PC-9 (cell line): ENCODE data around the gene KRTAP10-11. TPM values are rescaled to one million over a fixed set of nuclear protein-coding genes. Genes with fewer than 3 reads are reported as not detected.

ENCODE experiments used
- BruUV-seq: library from RNA; stranded (reverse); fragments of 400-500 nt; replicated peaks from 2 replicates; lab custom pipeline; 2021; lab: Mats Ljungman, UMichigan
- CTCF ChIA-PET: fragments of 300-600 bp; sonication (Branson Sonifier 250); formaldehyde crosslinking; loops from one replicate; lab custom pipeline; 2022; ENCODE audit warnings: antibody characterized with exemption; lab: Charles Lee
- POLR2A ChIA-PET: fragments of 300-600 bp; sonication (Branson Sonifier 250); formaldehyde crosslinking; loops from one replicate; lab custom pipeline; 2022; ENCODE audit warnings: antibody characterized with exemption; ENCODE audit not compliant: unreplicated experiment; lab: Charles Lee
- DNase-seq, 2 experiments: peaks; one replicate each; pipeline versions ENCODE4 v3.0.0 to v3.0.0-alpha.2; 2015 to 2022; ENCODE audit warnings: mixed read lengths in 1 of 2
- H2AFZ ChIP-seq: fragments of 200-600 bp; sonication (generic); 2 replicates; pipeline ENCODE4 v1.8.1; 2017; ENCODE audit warnings: antibody characterized with exemption
- H3F3A ChIP-seq: fragments of 200-600 bp; sonication (generic); 2 replicates; pipeline ENCODE4 v1.8.1; 2017; ENCODE audit warnings: antibody characterized with exemption, mild to moderate bottlenecking, low read depth; ENCODE audit not compliant: insufficient read depth
- H3K27ac ChIP-seq: fragments of 200-600 bp; sonication (generic); 2 replicates; pipeline ENCODE4 v1.6.1; 2016; ENCODE audit warnings: mixed run types
- H3K27me3 ChIP-seq: fragments of 200-600 bp; sonication (generic); 2 replicates; pipeline ENCODE4 v1.6.1; 2016; ENCODE audit warnings: low read depth, mixed run types; ENCODE audit not compliant: insufficient read depth
- H3K36me3 ChIP-seq: fragments of 200-600 bp; sonication (generic); 2 replicates; pipeline ENCODE4 v1.6.1; 2016; ENCODE audit warnings: low read depth, mixed run types
- H3K4me1 ChIP-seq: fragments of 200-600 bp; sonication (generic); replicated peaks from 2 replicates; pipeline ENCODE4 v1.6.1; 2016; ENCODE audit warnings: mixed run types; ENCODE audit not compliant: insufficient read depth
- H3K4me2 ChIP-seq: fragments of 200-600 bp; sonication (generic); 2 replicates; pipeline ENCODE4 v1.6.1; 2017; ENCODE audit warnings: mixed run types
- H3K4me3 ChIP-seq: fragments of 200-600 bp; sonication (generic); 2 replicates; pipeline ENCODE4 v1.6.1; 2016; ENCODE audit warnings: mixed run types
- H3K79me2 ChIP-seq: fragments of 200-600 bp; sonication (generic); 2 replicates; pipeline ENCODE4 v1.6.1; 2017; ENCODE audit warnings: low read depth, mixed run types
- H3K9me2 ChIP-seq: fragments of 200-600 bp; sonication (generic); 2 replicates; pipeline ENCODE4 v1.8.1; 2017; ENCODE audit warnings: mild to moderate bottlenecking; ENCODE audit not compliant: insufficient read depth
- H3K9me3 ChIP-seq: fragments of 200-600 bp; sonication (generic); 2 replicates; pipeline ENCODE4 v1.8.1; 2016; ENCODE audit warnings: low read depth; ENCODE audit not compliant: insufficient read depth
- H4K20me1 ChIP-seq: fragments of 200-600 bp; sonication (generic); 2 replicates; pipeline ENCODE4 v1.8.1; 2017; ENCODE audit not compliant: insufficient read depth
- CTCF ChIP-seq: fragments of 200-600 bp; sonication (generic); conservative IDR thresholded peaks from 2 replicates; pipeline ENCODE4 v1.6.1; 2017; ENCODE audit warnings: mixed run types, antibody characterized with exemption, mild to moderate bottlenecking, moderate library complexity
- EZH2 ChIP-seq: fragments of 200-600 bp; sonication (generic); IDR thresholded peaks from 2 replicates; pipeline ENCODE4 v1.8.0; 2017; ENCODE audit warnings: antibody characterized with exemption, low read depth
- intact Hi-C: fragments of 100-400 bp; cut with micrococcal nuclease; formaldehyde crosslinking; loops from one replicate; pipeline ENCODE4 v1.10.0; 2022; ENCODE audit not compliant: unreplicated experiment
- total RNA-seq: library from RNA; stranded (reverse); gene quantifications from 2 replicates; pipeline ENCODE4 v1.2.3, GENCODE V29; 2021

Gene KRTAP10-11
- total RNA-seq, 1 experiment from 2014 or later = not detected

- TF ChIP-seq EZH2 (no peak), CTCF (no peak)
- CTCF ChIA-PET = no interaction called here
Measured at GRCh38 chr21:44695184-44695583, 49.0 kb downstream of the KRTAP10-11 start.

GRCh38 chr21:44695641-44696040 lies 49.4 kb downstream of the KRTAP10-11 start:
- BruUV-seq = no TSS peak
- Histone ChIP-seq H3K9me3 (peaks cover 7% of the 10 kb centered on the region; the same call in 1 of the 2 replicates), H2AFZ (no peak overlapping the region), H3K27me3 (peaks cover 63% of the 10 kb centered on the region), H4K20me1 (no peaks in the 10 kb centered on the region), H3K4me3 (no peak overlapping the region), H3K27ac (no peak overlapping the region), H3K4me2 (no peak overlapping the region), H3K36me3 (no peaks in the 10 kb centered on the region), H3F3A (no peaks in the 10 kb centered on the region), H3K79me2 (no peaks in the 10 kb centered on the region), H3K4me1 (no peaks in the 10 kb centered on the region), H3K9me2 (no peaks in the 10 kb centered on the region)
- CTCF ChIA-PET = no interaction called here
- POLR2A ChIA-PET = no interaction called here
- no peak for DNase-seq
- TF ChIP-seq CTCF = no peak
- TF ChIP-seq EZH2 = no peak
- intact Hi-C loops = no loop called here

More at GRCh38 chr21:44695184-44695583, 49.0 kb downstream of the KRTAP10-11 start:
- POLR2A ChIA-PET = no interaction called here
- peaks cover 7% of the 10 kb centered on the region; the same call in 1 of the 2 replicates for H3K9me3 ChIP-seq
- H3K36me3 ChIP-seq = no peaks in the 10 kb centered on the region
- intact Hi-C loops = no loop called here
- peaks cover 63% of the 10 kb centered on the region for H3K27me3 ChIP-seq
- H3K4me1 ChIP-seq = no peaks in the 10 kb centered on the region
- no peaks in the 10 kb centered on the region for H3F3A ChIP-seq
- H3K4me2 ChIP-seq = no peak overlapping the region
- BruUV-seq = no TSS peak
- H4K20me1 ChIP-seq = no peaks in the 10 kb centered on the region
- H3K9me2 ChIP-seq = no peaks in the 10 kb centered on the region
- no peaks in the 10 kb centered on the region for H3K79me2 ChIP-seq
- no peak overlapping the region for H2AFZ ChIP-seq
- H3K4me3 ChIP-seq = no peak overlapping the region
- no peak for DNase-seq
- no peak overlapping the region for H3K27ac ChIP-seq

GRCh38 chr21:44696572-44696971 lies 50.4 kb downstream of the KRTAP10-11 start:
- H3K4me3 ChIP-seq = no peak overlapping the region
- TF ChIP-seq CTCF (no peak), EZH2 (no peak)
- no peak overlapping the region for H3K27ac ChIP-seq
- no peaks in the 10 kb centered on the region for H3K36me3 ChIP-seq
- ChIA-PET POLR2A (no interaction called here), CTCF (interaction anchor here (0.6 kb wide), 1 partner anchor 235 kb away, joined by 4 read pairs; no protein-coding TSS in a partner anchor)
- H4K20me1 ChIP-seq = no peaks in the 10 kb centered on the region
- H3K4me1 ChIP-seq = no peaks in the 10 kb centered on the region
- no peak for DNase-seq
- peaks cover 7% of the 10 kb centered on the region; the same call in 1 of the 2 replicates for H3K9me3 ChIP-seq
- no peaks in the 10 kb centered on the region for H3K79me2 ChIP-seq
- H2AFZ ChIP-seq = no peak overlapping the region
- no peaks in the 10 kb centered on the region for H3F3A ChIP-seq
- no TSS peak for BruUV-seq
- H3K9me2 ChIP-seq = no peaks in the 10 kb centered on the region
- no peak overlapping the region for H3K4me2 ChIP-seq
- intact Hi-C loops = no loop called here
- H3K27me3 ChIP-seq = peaks cover 63% of the 10 kb centered on the region

Other genes starting within 250 kb of the KRTAP10-11 start
- gene LRRC3, start 190.9 kb upstream of the KRTAP10-11 start, total RNA-seq = 0.35 and 0.48 TPM in 2 replicates
- not detected in 2 replicates for gene KRTAP10-1, start 106.2 kb upstream of the KRTAP10-11 start, total RNA-seq
- gene KRTAP10-2, start 94.9 kb upstream of the KRTAP10-11 start, total RNA-seq = not detected in 2 replicates
- not detected in 2 replicates for gene KRTAP10-3, start 87.6 kb upstream of the KRTAP10-11 start, total RNA-seq
- not detected in 2 replicates for gene KRTAP10-4, start 72.7 kb upstream of the KRTAP10-11 start, total RNA-seq
- gene KRTAP10-5, start 65.8 kb upstream of the KRTAP10-11 start, total RNA-seq = not detected in 2 replicates
- gene KRTAP10-6, start 53.9 kb upstream of the KRTAP10-11 start, total RNA-seq = not detected in 2 replicates
- gene KRTAP10-7, start 45.8 kb upstream of the KRTAP10-11 start, total RNA-seq = not detected in 2 replicates
- not detected in 2 replicates for gene KRTAP10-8, start 34.3 kb upstream of the KRTAP10-11 start, total RNA-seq
- gene KRTAP10-9, start 19.3 kb upstream of the KRTAP10-11 start, total RNA-seq = not detected in 2 replicates
- not detected in 2 replicates for gene KRTAP10-10, start 9.1 kb upstream of the KRTAP10-11 start, total RNA-seq
- gene KRTAP12-4, start 8.2 kb downstream of the KRTAP10-11 start, total RNA-seq = not detected in 2 replicates
- not detected in 2 replicates for gene KRTAP12-3, start 11.5 kb downstream of the KRTAP10-11 start, total RNA-seq
- gene KRTAP12-2, start 20.5 kb downstream of the KRTAP10-11 start, total RNA-seq = not detected in 2 replicates
- gene KRTAP12-1, start 35.7 kb downstream of the KRTAP10-11 start, total RNA-seq = not detected in 2 replicates
- gene KRTAP10-12, start 50.8 kb downstream of the KRTAP10-11 start, total RNA-seq = not detected in 2 replicates
- gene TSPEAR, start 65.2 kb downstream of the KRTAP10-11 start, total RNA-seq = not detected in 2 replicates
- 51.9 and 52.7 TPM in 2 replicates for gene UBE2G2, start 155.4 kb downstream of the KRTAP10-11 start, total RNA-seq
- 79.6 and 81.5 TPM in 2 replicates for gene SUMO3, start 171.6 kb downstream of the KRTAP10-11 start, total RNA-seq
- gene PTTG1IP, start 227.3 kb downstream of the KRTAP10-11 start, total RNA-seq = 162 and 174 TPM in 2 replicates